Heart left ventricle (tissue), 16 donors: ENCODE measurements around the gene MDM4. TPM values are rescaled to one million over a fixed set of nuclear protein-coding genes. Genes with fewer than 3 reads are reported as not detected.

ENCODE experiments used
- ATAC-seq, 4 donors: fragments of 200-7000 bp; cut with Tn5 transposase; one replicate each; pipeline ENCODE4 v1.9.1; 2020 to 2022; ENCODE audit warnings: moderate library complexity in 4 of 4, mild to moderate bottlenecking in 3 of 4, moderate number of reproducible peaks in 1 of 4
- DNase-seq, 5 donors: peaks; one replicate each; pipeline ENCODE4 v3.0.0-alpha.2; 2020
- H3K27ac ChIP-seq, 12 donors: fragments of 200-600 bp; sonication (generic) in 4 of 12; one replicate each; pipeline versions ENCODE4 v1.5.0 to v1.8.0; 2016 to 2022; ENCODE audit warnings: mild to moderate bottlenecking in 2 of 12
- H3K27me3 ChIP-seq, 9 donors: fragments of 200-600 bp; sonication (generic) in 2 of 9; one replicate each; pipeline versions ENCODE4 v1.5.1 to v1.8.0; 2016 to 2022; ENCODE audit warnings: mild to moderate bottlenecking in 3 of 9
- H3K36me3 ChIP-seq, 9 donors: fragments of 200-600 bp; sonication (generic) in 2 of 9; one replicate each; pipeline versions ENCODE4 v1.5.0 to v1.8.0; 2018 to 2022; ENCODE audit warnings: mild to moderate bottlenecking in 2 of 9
- H3K4me1 ChIP-seq, 12 donors: fragments of 200-600 bp; sonication (generic) in 4 of 12; one replicate each; pipeline versions ENCODE4 v1.5.0 to v1.8.0; 2016 to 2022; ENCODE audit warnings: mild to moderate bottlenecking in 3 of 12
- H3K4me3 ChIP-seq, 12 donors: fragments of 200-600 bp; sonication (generic) in 4 of 12; one replicate each; pipeline versions ENCODE4 v1.5.0 to v1.8.0; 2017 to 2022; ENCODE audit warnings: mild to moderate bottlenecking in 9 of 12, moderate library complexity in 4 of 12
- H3K9me3 ChIP-seq, 12 donors: fragments of 200-600 bp; sonication (generic) in 4 of 12; one replicate each; pipeline versions ENCODE4 v1.5.0 to v1.8.0; 2016 to 2022; ENCODE audit warnings: mild to moderate bottlenecking in 1 of 12
- POLR2A ChIP-seq, 2 donors: fragments of 450-650 bp; IDR thresholded peaks; one replicate each; pipeline ENCODE4 v1.6.1; 2017; ENCODE audit warnings: antibody characterized with exemption in 2 of 2, mild to moderate bottlenecking in 2 of 2, moderate library complexity in 2 of 2
- WGBS, 4 donors: extraction: QIAGEN DNeasy Blood & Tissue Kit in 2 of 4; methylation state at CpG; one replicate each; pipeline versions ENCODE4 v1.1.5 to v1.1.7; 2013 to 2018; 5-methylcytosine and 5-hydroxymethylcytosine counted together
- intact Hi-C, 10 donors: fragments of 100-400 bp; cut with DNase I; formaldehyde crosslinking; loops; one replicate each; pipeline versions ENCODE4 v1.11.1 to v1.14.2; 2022
- polyA plus RNA-seq, 2 donors: library from polyadenylated mRNA; stranded (reverse); fragments of 200-250 nt; gene quantifications; one replicate each; pipeline ENCODE4 v1.2.3, GENCODE V29; 2013
- total RNA-seq, 9 donors: library from RNA; depleted of rRNA in 2 of 9; stranded (reverse); fragments of >200 nt in 2 of 9; fragmentation: NEBNext Ultra II Directional in 3 of 9; extraction: Animal tissue kit (Norgen Biotek cat#: 25700) in 3 of 9; gene quantifications; one replicate each; pipeline versions ENCODE4 v1.1.0 to v1.2.4, GENCODE V29; 2016 to 2023
- TF ChIP-seq, protein P1 (sequence below), 12 donors: fragments of 200-600 bp; sonication (generic) in 4 of 12; IDR thresholded peaks; one replicate each; pipeline versions ENCODE4 v1.5.0 to v1.8.0; 2018 to 2022; ENCODE audit warnings: antibody characterized with exemption in 12 of 12, mild to moderate bottlenecking in 5 of 12
- donor health status: ischemic (EF 13 %, LVEDD 7.1; RV severe dilation, severe dysfunction).
- donor health status: healthy with polysubstance abuse.
- donor health status: DM: no; HTN: yes; CAD: no.
- donor health status: DM: no; HTN: no; CAD: no.
- donor health status: ischemic (EF 25% LVEDD 6.9; RV normal size, moderate dysfunction).
- donor health status: ischemic (EF 25% LVEDD 5.7; RV mildly dilated, moderate dysfunction).
- donor health status: healthy.
- donor health status: DM: yes; HTN: yes; CAD: no.
- donor health status: ischemic (EF 35%, LVEDD 5.7; RV mildly dilated, moderate dysfunction).
- donor health status: nonischemic (EF 11% LVEDD 7.7; RV severe dilation, severe dysfunction).
- donor health status: DM: yes; HTN: yes; CAD: no.
- donor health status: PGD.
- donor health status: ischemic (EF 29% LVEDD 5.4; RV normal size, mild dysfunction).
- donor health status: nonischemic (EF 23%, LVEDD 6.1; RV moderate dilation, normal function).

MDM4 gene
- total and polyA plus RNA-seq, 11 donors = 5.7 to 48.7 (median 31.6) TPM

DNA sequence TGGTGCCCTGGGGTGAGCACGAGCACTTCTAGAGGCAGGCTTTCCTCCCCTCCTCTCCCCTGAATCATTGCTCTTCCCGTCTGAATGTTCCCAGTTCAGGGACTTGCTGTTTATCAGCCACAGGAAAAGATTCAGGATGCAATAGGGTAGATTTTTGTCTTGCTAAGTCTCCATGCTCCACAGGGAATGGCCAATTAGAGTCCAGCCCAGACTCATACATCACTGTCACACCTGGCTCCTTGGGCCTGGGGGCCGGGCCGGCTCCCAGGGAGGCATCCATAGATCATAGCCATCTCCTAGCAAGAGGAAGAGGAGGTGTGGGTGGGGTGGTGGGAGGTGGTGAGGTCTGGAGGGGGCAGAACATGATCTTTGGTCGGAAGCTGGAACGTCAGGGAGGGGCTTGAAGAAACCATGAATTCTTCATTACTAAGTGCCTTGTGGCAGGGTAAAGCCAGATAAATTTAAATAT is 85.9 kb downstream of the MDM4 start:
- TF ChIP-seq POLR2A (IDR thresholded peaks at IDR 0.05) = no peak
- TF ChIP-seq, protein P1, sequence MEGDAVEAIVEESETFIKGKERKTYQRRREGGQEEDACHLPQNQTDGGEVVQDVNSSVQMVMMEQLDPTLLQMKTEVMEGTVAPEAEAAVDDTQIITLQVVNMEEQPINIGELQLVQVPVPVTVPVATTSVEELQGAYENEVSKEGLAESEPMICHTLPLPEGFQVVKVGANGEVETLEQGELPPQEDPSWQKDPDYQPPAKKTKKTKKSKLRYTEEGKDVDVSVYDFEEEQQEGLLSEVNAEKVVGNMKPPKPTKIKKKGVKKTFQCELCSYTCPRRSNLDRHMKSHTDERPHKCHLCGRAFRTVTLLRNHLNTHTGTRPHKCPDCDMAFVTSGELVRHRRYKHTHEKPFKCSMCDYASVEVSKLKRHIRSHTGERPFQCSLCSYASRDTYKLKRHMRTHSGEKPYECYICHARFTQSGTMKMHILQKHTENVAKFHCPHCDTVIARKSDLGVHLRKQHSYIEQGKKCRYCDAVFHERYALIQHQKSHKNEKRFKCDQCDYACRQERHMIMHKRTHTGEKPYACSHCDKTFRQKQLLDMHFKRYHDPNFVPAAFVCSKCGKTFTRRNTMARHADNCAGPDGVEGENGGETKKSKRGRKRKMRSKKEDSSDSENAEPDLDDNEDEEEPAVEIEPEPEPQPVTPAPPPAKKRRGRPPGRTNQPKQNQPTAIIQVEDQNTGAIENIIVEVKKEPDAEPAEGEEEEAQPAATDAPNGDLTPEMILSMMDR (IDR thresholded peaks at IDR 0.05) = no peak
- DNase-seq (no peak), ATAC-seq (no peak)
- Histone ChIP-seq H3K4me1 (no peaks in the 10 kb centered on the region), H3K27ac (no peak overlapping the region), H3K4me3 (no peak overlapping the region), H3K27me3 (peaks cover 0 to 14% (median 2%) of the 10 kb centered on the region in 9 donors), H3K36me3 (no peaks in the 10 kb centered on the region), H3K9me3 (no peaks in the 10 kb centered on the region)
- intact Hi-C loops = no loop called here
- 51 to 59% (median 56%) methylated on average over 6 of the region's 6 CpGs for WGBS, 4 donors

DNA sequence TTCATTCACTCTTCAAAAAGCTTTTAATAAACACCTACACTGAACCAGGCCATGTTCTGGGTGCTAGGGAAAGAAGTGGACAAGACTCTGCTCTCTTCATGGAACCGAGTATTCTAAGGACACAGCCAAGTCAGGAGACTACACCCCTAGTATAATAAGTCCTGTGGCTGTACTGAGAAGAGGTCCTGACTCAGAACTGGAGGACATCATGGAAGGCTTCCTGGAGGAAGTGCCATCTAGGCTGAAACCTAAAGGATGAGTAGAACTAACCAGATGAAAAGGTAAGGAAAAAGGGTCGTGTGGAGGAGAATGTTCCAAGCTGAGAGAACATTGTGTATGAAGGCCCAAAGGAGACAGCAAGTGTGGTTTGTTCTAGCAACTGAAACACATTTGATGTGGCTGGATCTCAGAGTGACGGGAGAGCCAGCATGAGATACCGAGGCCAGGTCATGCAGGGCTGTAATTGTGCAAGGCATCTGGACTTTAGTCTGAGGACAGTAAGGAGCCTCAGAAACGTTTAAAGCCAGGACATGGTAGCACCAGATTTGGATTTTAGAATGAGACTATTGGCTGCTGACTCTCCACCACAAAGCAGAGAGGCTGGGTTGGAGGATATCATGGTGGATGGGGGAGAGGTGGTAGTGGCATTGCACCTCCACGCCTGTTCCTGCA is 86.8 kb downstream of the MDM4 start:
- DNase-seq (no peak), ATAC-seq (no peak)
- intact Hi-C loops = no loop called here
- H3K9me3 ChIP-seq = no peaks in the 10 kb centered on the region
- H3K4me1 ChIP-seq = no peaks in the 10 kb centered on the region
- peaks cover 0 to 15% (median 2%) of the 10 kb centered on the region in 9 donors for H3K27me3 ChIP-seq
- H3K36me3 ChIP-seq = no peaks in the 10 kb centered on the region
- H3K27ac ChIP-seq = no peak overlapping the region
- TF ChIP-seq, protein P1 (IDR thresholded peaks at IDR 0.05) = no peak
- TF ChIP-seq POLR2A (IDR thresholded peaks at IDR 0.05) = no peak
- no peak overlapping the region for H3K4me3 ChIP-seq
- 79 to 82% (median 80%) methylated on average over 6 of the region's 6 CpGs for WGBS, 4 donors

DNA sequence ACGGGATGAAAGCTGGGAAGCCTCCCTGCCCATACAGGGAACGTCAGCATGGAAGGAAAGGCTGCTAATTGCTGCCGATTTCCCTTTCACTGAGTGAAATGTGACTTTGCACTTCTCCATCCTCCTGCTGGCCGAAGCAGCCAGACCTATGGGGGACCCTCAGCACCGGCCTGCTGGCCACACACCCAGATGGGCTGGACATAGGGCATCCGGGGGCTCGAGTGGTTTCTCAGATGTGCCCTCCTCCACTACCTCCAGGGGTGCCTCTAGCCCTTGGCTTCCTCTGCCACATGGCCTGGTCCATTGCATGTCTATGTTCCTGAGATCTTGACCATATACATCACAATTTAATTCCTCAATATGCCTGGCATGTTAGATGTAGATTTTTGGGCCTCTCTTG is 89.6 kb downstream of the MDM4 start:
- no peak overlapping the region for H3K27ac ChIP-seq
- ATAC-seq = no peak
- no peak for DNase-seq
- no peaks in the 10 kb centered on the region for H3K4me1 ChIP-seq
- no peak overlapping the region for H3K4me3 ChIP-seq
- peaks cover 0 to 22% (median 0%) of the 10 kb centered on the region in 9 donors for H3K27me3 ChIP-seq
- 70 to 87% (median 74%) methylated on average over 6 to 7 of the region's 7 CpGs for WGBS, 4 donors
- H3K9me3 ChIP-seq = no peaks in the 10 kb centered on the region
- no peaks in the 10 kb centered on the region for H3K36me3 ChIP-seq
- TF ChIP-seq, protein P1 (IDR thresholded peaks at IDR 0.05) = no peak
- TF ChIP-seq POLR2A (IDR thresholded peaks at IDR 0.05) = no peak
- intact Hi-C loops = no loop called here

Other genes with a start within 250 kb of the MDM4 start
- 10 to 100 TPM in 7 of 9 donors, 1 to 10 TPM in 2; 9.1 to 33.2 (median 20.1) TPM for gene PLEKHA6, start 156.5 kb upstream of the MDM4 start, total RNA-seq
- 10 to 100 TPM in 1 of 2 donors, 1 to 10 TPM in 1; 5.2 to 12.8 TPM for gene PLEKHA6, start 156.5 kb upstream of the MDM4 start, polyA plus RNA-seq
- 10 to 100 TPM; 15.8 to 29.8 (median 25.9) TPM for gene PPP1R15B, start 104.6 kb upstream of the MDM4 start, total RNA-seq
- 10 to 100 TPM in 1 of 2 donors, 1 to 10 TPM in 1; 8.1 to 27.9 TPM for gene PPP1R15B, start 104.6 kb upstream of the MDM4 start, polyA plus RNA-seq
- gene PIK3C2B, start 21.6 kb upstream of the MDM4 start, total RNA-seq = 10 to 100 TPM; 12.9 to 42.5 (median 19.8) TPM
- gene PIK3C2B, start 21.6 kb upstream of the MDM4 start, polyA plus RNA-seq = 10 to 100 TPM in 1 of 2 donors, 1 to 10 TPM in 1; 9.2 to 11.9 TPM
- gene LRRN2, start 169.3 kb downstream of the MDM4 start, total RNA-seq = 1 to 10 TPM; 1.1 to 4.2 (median 1.5) TPM
- gene LRRN2, start 169.3 kb downstream of the MDM4 start, polyA plus RNA-seq = 1 to 10 TPM in 1 of 2 donors, under 1 TPM in 1; 0.65 to 1.7 TPM